Right cardiac atrium (tissue), 5 donors: Measurements from ENCODE around the gene CIITA. TPM values are rescaled to one million over a fixed set of nuclear protein-coding genes. Genes with fewer than 3 reads are reported as not detected.
"Not testable (repeated sequence)": the region's sequence is repeated elsewhere in the genome, so short reads cannot be mapped to it uniquely, and the experiment has no call there.

Source experiments
- ATAC-seq, 2 donors: fragments of 200-7000 bp; cut with Tn5 transposase; one replicate each; pipeline versions ENCODE4 v1.8.0 to v1.9.1; 2020; ENCODE audit warnings: moderate library complexity in 2 of 2, mild to moderate bottlenecking in 1 of 2
- DNase-seq, 3 donors: peaks; one replicate each; pipeline ENCODE4 v3.0.0-alpha.2; 2020
- H3K27ac ChIP-seq: one replicate; pipeline ENCODE4 v1.5.1; 2013; ENCODE audit warnings: mild to moderate bottlenecking, low read length, control low read depth, moderate library complexity
- H3K27me3 ChIP-seq: one replicate; pipeline ENCODE4 v1.6.1; 2013; ENCODE audit not compliant: control insufficient read depth, insufficient read depth
- H3K4me1 ChIP-seq: one replicate; pipeline ENCODE4 v1.6.1; 2013; ENCODE audit warnings: low read length; ENCODE audit not compliant: control insufficient read depth, insufficient read depth
- H3K4me3 ChIP-seq: one replicate; pipeline ENCODE4 v1.5.1; 2013; ENCODE audit warnings: low read length, control low read depth
- H3K9me3 ChIP-seq: one replicate; pipeline ENCODE4 v1.6.1; 2013; ENCODE audit warnings: low read length; ENCODE audit not compliant: control insufficient read depth
- WGBS: extraction: QIAGEN DNeasy Blood & Tissue Kit; methylation state at CpG from one replicate; pipeline ENCODE4 v1.1.7; 2013; 5-methylcytosine and 5-hydroxymethylcytosine counted together
- intact Hi-C, 4 donors: fragments of 100-400 bp; cut with DNase I; formaldehyde crosslinking; loops; one replicate each; pipeline versions ENCODE4 v1.11.0 to v1.14.0; 2022 to 2023
- long read RNA-seq, 4 donors: library from polyadenylated mRNA; unstranded; transcript quantifications; one replicate each; pipeline ENCODE4 v2.0.0, GENCODE V29; 2020 to 2021
- polyA plus RNA-seq: library from polyadenylated mRNA; stranded (reverse); fragments of 200-250 nt; gene quantifications from one replicate; pipeline ENCODE4 v1.2.3, GENCODE V29; 2013
- total RNA-seq, 4 donors: library from RNA; stranded (reverse); fragmentation: NEBNext Ultra II Directional; extraction: Animal tissue kit (Norgen Biotek cat#: 25700); gene quantifications; one replicate each; pipeline ENCODE4 v1.2.1, GENCODE V29; 2021
- donor health status: healthy with polysubstance abuse.
- donor health status: DM: no; HTN: yes; CAD: no.
- donor health status: DM: no; HTN: no; CAD: no.
- donor health status: DM: no; HTN: yes; CAD: no; lungs with severe emphysema.
- donor health status: DM: yes; HTN: yes; CAD: no.

The CIITA gene, protein sequence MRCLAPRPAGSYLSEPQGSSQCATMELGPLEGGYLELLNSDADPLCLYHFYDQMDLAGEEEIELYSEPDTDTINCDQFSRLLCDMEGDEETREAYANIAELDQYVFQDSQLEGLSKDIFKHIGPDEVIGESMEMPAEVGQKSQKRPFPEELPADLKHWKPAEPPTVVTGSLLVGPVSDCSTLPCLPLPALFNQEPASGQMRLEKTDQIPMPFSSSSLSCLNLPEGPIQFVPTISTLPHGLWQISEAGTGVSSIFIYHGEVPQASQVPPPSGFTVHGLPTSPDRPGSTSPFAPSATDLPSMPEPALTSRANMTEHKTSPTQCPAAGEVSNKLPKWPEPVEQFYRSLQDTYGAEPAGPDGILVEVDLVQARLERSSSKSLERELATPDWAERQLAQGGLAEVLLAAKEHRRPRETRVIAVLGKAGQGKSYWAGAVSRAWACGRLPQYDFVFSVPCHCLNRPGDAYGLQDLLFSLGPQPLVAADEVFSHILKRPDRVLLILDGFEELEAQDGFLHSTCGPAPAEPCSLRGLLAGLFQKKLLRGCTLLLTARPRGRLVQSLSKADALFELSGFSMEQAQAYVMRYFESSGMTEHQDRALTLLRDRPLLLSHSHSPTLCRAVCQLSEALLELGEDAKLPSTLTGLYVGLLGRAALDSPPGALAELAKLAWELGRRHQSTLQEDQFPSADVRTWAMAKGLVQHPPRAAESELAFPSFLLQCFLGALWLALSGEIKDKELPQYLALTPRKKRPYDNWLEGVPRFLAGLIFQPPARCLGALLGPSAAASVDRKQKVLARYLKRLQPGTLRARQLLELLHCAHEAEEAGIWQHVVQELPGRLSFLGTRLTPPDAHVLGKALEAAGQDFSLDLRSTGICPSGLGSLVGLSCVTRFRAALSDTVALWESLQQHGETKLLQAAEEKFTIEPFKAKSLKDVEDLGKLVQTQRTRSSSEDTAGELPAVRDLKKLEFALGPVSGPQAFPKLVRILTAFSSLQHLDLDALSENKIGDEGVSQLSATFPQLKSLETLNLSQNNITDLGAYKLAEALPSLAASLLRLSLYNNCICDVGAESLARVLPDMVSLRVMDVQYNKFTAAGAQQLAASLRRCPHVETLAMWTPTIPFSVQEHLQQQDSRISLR
- 1 to 10 TPM; 5.3 to 9.1 (median 7.5) TPM for total RNA-seq
- polyA plus RNA-seq: 7.3 TPM
- long read RNA-seq, donor 1, partial matches to known transcripts: 1 of 3 reads
- long read RNA-seq, donor 1, other reads (novel, unspliced or antisense): 2 of 3 reads
- long read RNA-seq, donor 2, partial matches to known transcripts: 1 of 4 reads
- long read RNA-seq, donor 2, other reads (novel, unspliced or antisense): 1 of 4 reads
- long read RNA-seq, donor 3, partial matches to known transcripts: 0 of 8 reads
- long read RNA-seq, donor 3, other reads (novel, unspliced or antisense): 8 of 8 reads
- long read RNA-seq, donor 4, partial matches to known transcripts: 2 of 5 reads
- long read RNA-seq, donor 4, other reads (novel, unspliced or antisense): 3 of 5 reads

DNA sequence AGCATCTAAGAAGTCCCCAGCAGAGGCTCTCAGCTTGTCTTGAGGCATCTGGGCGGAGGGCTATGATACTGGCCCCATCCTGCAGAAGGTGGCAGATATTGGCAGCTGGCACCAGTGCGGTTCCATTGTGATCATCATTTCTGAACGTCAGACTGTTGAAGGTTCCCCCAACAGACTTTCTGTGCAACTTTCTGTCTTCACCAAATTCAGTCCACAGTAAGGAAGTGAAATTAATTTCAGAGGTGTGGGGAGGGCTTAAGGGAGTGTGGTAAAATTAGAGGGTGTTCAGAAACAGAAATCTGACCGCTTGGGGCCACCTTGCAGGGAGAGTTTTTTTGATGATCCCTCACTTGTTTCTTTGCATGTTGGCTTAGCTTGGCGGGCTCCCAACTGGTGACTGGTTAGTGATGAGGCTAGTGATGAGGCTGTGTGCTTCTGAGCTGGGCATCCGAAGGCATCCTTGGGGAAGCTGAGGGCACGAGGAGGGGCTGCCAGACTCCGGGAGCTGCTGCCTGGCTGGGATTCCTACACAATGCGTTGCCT lies at the start of gene CIITA:
TSS of gene CIITA (plus strand) at position 404 of the 543 bp plus-strand sequence. CDS start at position 533, 129 bp downstream.
- peak; percentile 71 to 92 (median 86) for DNase-seq
- H3K9me3 ChIP-seq: no peaks in the 10 kb centered on the region

DNA sequence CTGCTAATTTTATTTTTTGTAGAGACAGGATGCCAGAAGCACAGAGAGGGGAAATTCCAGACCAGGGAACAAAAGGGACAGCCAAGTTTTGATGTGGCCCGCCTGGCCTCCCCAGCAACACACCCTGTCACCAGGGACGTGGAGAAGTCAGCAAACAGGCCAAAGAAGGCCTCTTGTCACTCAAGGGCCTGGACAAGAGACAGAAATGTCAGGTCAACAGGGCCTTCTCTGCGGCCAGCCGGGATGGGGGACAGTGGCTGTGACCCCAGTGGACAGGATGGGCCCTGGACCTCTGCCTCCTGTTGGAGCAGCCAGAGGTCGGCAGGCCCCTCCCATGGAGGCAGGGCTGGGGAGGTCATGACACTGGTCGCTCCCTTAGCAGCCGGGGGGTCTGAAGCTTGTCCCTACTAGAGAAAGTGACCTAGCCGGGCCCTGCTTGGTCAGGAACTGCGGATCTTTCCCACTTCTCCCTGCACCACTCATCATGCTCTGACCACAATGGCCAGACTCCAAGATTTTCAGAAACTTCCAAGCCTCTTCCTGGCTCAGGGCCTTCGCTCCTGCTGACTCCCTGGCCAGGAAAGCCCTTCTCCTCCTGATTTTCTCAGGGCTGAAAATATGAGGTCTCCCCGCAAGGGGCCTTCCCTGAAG lies 49.2 kb upstream of the CIITA start:
- intact Hi-C loops: loop anchor here in 3 of 4 donors (5.0 to 10.0 kb wide), 4 partner anchors 63 to 89 kb away; no protein-coding TSS in a partner anchor
- no peaks in the 10 kb centered on the region for H3K27me3 ChIP-seq
- peak; percentile 85 to 88 for ATAC-seq
- peak overlapping the region; percentile 77 for H3K27ac ChIP-seq
- H3K4me1 ChIP-seq: peaks cover 8% of the 10 kb centered on the region
- no peak overlapping the region for H3K4me3 ChIP-seq
- WGBS: 12% methylated on average over 11 of the region's 11 CpGs
- H3K9me3 ChIP-seq: no peaks in the 10 kb centered on the region
- DNase-seq: peak; percentile 90 to 95 (median 93)

More for the DNA sequence above, at the start of gene CIITA:
- WGBS: 46% methylated on average over 9 of the region's 9 CpGs
- intact Hi-C loops: no loop called here
- no peaks in the 10 kb centered on the region for H3K27me3 ChIP-seq
- H3K4me1 ChIP-seq: no peaks in the 10 kb centered on the region
- no peak within 1 kb of the TSS for H3K27ac ChIP-seq
- no peak within 1 kb of the TSS for H3K4me3 ChIP-seq
- peak in 1 of 2 donors; percentile 35 for ATAC-seq

DNA sequence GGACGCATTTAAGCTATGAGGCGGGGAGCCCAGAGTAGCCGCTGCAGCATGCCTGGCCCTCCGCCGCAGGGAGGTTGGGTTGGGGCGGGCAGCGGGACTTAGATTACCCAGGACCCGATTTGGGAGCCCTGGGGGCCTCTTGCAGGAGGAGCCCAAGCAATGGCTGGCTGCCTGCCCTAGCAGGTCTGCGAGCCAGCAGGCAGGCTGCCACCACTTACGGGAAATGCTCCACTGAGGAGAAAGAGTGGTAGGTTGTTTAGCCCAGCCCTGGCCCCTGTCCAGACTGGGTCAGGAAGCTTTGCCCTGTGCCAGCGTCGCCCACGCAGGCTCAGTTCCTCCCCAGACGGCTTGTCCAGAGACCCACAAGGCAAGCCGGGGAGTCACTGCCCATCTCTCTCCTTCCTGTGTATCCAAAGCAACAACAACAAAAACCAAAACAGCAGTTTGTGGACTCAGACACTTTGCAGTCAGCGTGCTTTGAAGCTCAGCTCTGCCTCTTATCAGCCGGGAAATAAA lies 48.1 kb upstream of the CIITA start:
- no peak overlapping the region for H3K4me3 ChIP-seq
- DNase-seq: peak; percentile 97 to 99 (median 98)
- WGBS: 4% methylated on average over 17 of the region's 17 CpGs
- peak; percentile 89 to 91 for ATAC-seq
- intact Hi-C loops: loop anchor here in 3 of 4 donors (5.0 to 10.0 kb wide), 4 partner anchors 64 to 88 kb away; no protein-coding TSS in a partner anchor
- no peaks in the 10 kb centered on the region for H3K9me3 ChIP-seq
- no peaks in the 10 kb centered on the region for H3K27me3 ChIP-seq
- H3K27ac ChIP-seq: peak overlapping the region; percentile 77
- peaks cover 8% of the 10 kb centered on the region for H3K4me1 ChIP-seq

DNA sequence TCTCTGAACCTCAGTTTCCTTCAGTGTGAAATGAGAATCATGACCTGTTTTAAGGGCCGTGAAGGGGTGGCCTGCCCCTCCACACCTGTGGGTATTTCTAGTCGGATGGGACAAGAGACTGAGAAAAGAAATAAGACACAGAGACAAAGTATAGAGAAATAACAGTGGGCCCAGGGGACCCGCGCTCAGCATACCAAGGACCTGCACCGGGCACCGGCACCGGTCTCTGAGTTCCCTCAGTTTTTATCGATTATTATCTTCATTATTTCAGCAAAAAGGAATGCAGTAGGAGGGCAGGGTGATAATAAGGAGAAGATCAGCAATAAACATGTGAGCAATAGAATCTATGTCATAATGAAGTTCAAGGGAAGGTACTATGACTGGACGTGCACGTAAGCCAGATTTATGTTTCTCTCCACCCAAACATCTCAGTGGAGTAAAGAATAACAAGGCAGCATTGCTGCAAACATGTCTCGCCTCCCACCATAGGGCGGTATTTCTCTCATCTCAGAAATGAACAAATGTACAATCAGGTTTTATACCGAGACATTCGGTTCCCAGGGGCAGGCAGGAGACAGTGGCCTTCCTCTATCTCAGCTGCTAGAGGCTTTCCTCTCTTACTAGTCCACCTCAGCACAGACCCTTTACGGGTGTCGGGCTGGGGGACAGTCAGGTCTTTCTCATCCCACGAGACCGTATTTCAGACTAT lies 47.5 kb upstream of the CIITA start:
- not testable (repeated sequence) for H3K27me3 ChIP-seq, H3K9me3 ChIP-seq, ATAC-seq, H3K4me1 ChIP-seq, H3K4me3 ChIP-seq
- DNase-seq: peak in 1 of 3 donors; percentile 62
- 22% methylated on average over 18 of the region's 18 CpGs for WGBS
- intact Hi-C loops: loop anchor here in 3 of 4 donors (5.0 to 10.0 kb wide), 5 partner anchors 65 to 88 kb away; no protein-coding TSS in a partner anchor
- peak overlapping the region; percentile 77 for H3K27ac ChIP-seq

DNA sequence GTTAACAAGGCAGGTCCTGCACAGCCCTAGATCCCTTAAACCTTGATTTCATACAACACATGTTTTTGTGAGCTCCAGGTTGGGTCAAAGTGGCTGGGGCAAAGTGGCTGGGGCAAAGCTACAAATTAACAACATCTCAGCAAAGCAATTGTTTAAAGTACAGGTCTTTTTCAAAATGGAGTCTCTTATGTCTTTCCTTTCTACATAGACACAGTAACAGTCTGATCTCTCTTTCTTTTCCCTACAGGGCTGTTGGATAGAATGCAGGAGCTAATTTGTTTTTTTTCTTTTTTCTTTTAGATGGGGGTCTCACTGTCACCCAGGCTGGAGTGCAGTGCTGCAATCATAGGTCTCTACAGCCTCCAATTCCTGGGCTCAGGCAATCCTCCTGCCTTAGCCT lies 46.8 kb upstream of the CIITA start:
- H3K4me1 ChIP-seq, H3K4me3 ChIP-seq, H3K9me3 ChIP-seq, ATAC-seq, H3K27me3 ChIP-seq, H3K27ac ChIP-seq, DNase-seq: not testable (repeated sequence)
- intact Hi-C loops: loop anchor here in 2 of 4 donors (5.0 to 10.0 kb wide), 2 partner anchors 85 to 87 kb away; no protein-coding TSS in a partner anchor

DNA sequence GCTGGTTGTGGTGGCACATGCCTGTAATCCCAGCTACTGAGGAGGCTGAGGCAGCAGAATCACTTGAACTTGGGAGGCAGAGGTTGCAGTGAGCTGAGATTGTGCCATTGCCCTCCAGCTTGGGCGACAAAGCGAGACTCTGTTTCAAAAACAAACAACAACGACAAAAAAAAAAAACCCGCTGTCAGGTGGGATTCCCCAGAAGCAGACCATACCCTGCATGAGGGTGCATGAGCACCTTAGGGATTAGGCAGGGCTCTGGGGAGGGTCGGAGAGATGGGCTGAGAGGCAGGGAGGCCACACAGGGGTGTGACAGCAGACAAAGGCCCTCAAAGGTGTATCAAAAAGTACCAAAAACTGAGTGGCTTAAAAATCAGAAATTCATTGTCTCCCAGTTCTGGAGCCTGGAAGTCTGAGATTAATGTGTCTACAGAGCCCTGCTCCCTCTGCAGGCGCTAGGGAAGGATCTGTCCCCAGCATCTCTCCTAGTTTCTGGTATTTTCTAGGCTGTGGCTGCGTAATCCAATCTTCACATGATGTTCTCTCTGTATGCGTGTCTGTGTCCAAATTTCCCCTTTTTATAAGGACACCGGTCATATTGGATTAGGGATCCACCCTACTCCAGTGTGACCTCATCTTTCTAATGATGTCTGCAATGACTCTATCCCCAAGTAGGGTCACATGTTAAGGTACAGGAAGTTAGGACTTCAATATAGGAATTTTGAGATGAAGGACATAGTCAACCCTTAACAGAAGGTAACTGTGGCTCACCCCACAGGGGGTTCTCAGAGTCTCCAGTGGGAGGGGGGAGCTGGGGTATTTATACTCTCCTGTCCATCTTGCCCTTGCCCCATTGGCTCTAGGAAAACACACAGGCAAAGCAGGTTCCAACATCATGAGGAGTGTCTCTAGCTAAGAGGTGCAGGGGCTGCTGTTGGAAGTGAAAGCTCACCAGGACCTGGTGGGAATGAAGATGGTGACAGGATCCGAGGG lies 44.8 kb upstream of the CIITA start:
- WGBS: 78% methylated on average over 10 of the region's 10 CpGs
- DNase-seq: no peak
- Histone ChIP-seq H3K27ac (no peak overlapping the region), H3K9me3 (no peaks in the 10 kb centered on the region), H3K27me3 (no peaks in the 10 kb centered on the region), H3K4me3 (no peak overlapping the region), H3K4me1 (peaks cover 8% of the 10 kb centered on the region)
- ATAC-seq: no peak
- intact Hi-C loops: loop anchor here in 2 of 4 donors (5.0 to 10.0 kb wide), 2 partner anchors 83 to 85 kb away; no protein-coding TSS in a partner anchor

DNA sequence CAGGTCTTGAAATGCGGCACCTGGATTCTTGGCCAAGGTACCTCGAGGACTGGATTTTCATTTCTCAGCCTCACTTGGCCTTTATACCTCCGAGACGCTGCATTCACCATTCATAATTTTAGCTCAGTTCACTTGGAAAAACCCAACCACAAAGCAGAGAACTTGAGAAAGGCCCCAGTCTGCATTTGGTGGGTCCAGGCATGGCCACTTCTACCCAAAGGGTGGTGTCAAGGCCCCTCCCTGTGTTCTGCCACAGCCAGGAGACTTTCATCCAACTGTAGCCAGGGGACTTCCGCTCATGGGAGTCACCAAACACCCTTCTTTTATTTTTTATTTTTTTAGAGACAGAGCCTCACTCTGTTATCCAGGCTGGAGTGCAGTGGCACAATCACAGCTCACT lies 43.7 kb upstream of the CIITA start:
- Histone ChIP-seq H3K27ac (no peak overlapping the region), H3K4me3 (no peak overlapping the region), H3K27me3 (no peaks in the 10 kb centered on the region), H3K9me3 (no peaks in the 10 kb centered on the region), H3K4me1 (peaks cover 5% of the 10 kb centered on the region)
- intact Hi-C loops: loop anchor here in 2 of 4 donors (5.0 to 10.0 kb wide), 2 partner anchors 82 to 84 kb away; no protein-coding TSS in a partner anchor
- ATAC-seq: no peak
- no peak for DNase-seq
- WGBS: 98% methylated on average over 5 of the region's 5 CpGs

DNA sequence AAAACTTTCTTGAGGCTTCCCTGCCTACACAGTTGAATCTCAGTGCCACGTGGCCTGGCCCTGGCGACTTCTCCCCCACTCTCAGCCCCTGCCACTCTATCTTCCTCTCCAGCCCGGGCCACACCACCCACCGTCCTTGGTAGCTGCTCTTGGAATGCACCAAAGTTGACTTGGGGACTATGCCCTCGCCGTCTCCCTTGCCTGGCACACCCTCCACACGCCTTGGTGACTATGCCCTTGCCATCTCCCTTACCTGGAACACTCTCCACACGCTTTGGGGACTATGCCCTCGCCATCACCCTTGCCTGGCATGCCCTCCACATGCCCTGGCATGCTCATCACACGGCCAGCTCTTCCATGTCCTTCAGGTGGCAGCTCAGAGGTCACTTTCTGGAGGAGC lies 42.9 kb upstream of the CIITA start:
- Histone ChIP-seq H3K27me3 (no peaks in the 10 kb centered on the region), H3K4me1 (no peaks in the 10 kb centered on the region), H3K27ac (no peak overlapping the region), H3K4me3 (no peak overlapping the region), H3K9me3 (no peaks in the 10 kb centered on the region)
- ATAC-seq (no peak), DNase-seq (peak in 1 of 3 donors; percentile 38)
- intact Hi-C loops: loop anchor here in 2 of 4 donors (5.0 to 10.0 kb wide), 2 partner anchors 81 to 83 kb away; no protein-coding TSS in a partner anchor
- WGBS: 90% methylated on average over 10 of the region's 10 CpGs
